ENCODE measurements around the gene MSANTD7.

DNA sequence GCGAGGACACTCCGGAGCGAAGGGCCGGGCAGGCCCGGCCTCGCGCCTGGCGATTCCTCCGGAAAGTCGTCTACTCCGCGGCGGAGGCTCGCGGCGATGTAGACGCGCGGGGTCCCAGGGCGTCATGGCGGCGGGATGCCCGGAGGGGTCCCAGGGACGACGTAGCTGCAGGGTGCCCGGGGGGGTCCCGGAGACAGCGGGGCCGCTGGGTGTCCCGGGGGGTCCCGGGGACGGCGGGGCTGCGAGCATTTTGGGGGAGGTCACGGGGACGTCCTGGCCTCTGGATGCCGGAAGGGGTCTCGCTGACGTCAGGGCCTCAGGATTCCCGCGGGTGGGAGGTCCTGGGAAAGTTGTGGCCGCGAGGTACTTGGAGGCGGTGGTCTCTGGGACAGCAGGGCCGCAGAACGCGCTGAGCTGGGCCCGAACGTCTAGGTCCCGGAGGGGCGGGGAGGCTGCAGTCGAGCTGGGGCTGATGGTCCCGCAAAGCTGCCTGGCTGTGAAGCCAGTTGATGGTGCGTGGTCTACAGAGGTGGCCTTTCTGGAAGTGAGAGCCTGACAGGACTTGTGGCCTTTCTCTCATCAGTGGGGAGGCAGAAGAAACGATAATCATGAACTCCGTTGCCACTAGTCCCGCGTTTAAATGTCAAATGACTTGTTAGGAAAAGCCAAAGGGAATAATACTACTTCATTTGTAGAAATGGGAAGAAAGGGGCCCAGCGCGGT lies 637 bp downstream of the MSANTD7 start:
- TF ChIP-seq, protein P1, sequence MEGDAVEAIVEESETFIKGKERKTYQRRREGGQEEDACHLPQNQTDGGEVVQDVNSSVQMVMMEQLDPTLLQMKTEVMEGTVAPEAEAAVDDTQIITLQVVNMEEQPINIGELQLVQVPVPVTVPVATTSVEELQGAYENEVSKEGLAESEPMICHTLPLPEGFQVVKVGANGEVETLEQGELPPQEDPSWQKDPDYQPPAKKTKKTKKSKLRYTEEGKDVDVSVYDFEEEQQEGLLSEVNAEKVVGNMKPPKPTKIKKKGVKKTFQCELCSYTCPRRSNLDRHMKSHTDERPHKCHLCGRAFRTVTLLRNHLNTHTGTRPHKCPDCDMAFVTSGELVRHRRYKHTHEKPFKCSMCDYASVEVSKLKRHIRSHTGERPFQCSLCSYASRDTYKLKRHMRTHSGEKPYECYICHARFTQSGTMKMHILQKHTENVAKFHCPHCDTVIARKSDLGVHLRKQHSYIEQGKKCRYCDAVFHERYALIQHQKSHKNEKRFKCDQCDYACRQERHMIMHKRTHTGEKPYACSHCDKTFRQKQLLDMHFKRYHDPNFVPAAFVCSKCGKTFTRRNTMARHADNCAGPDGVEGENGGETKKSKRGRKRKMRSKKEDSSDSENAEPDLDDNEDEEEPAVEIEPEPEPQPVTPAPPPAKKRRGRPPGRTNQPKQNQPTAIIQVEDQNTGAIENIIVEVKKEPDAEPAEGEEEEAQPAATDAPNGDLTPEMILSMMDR (IDR thresholded peaks at IDR 0.05 in 2 of 3, conservative IDR thresholded peaks at IDR 0.05 in 1 of 3; ENCODE audit: borderline replicate concordance in 1 of 3, insufficient read depth in 1 of 3, low read depth in 2 of 3, low read length in 2 of 3): no peak
- TF ChIP-seq CBX3 (IDR thresholded peaks at IDR 0.05; ENCODE audit: low read depth): no peak
